Measurements from ENCODE around the gene RBBP7.

Gene RBBP7

DNA sequence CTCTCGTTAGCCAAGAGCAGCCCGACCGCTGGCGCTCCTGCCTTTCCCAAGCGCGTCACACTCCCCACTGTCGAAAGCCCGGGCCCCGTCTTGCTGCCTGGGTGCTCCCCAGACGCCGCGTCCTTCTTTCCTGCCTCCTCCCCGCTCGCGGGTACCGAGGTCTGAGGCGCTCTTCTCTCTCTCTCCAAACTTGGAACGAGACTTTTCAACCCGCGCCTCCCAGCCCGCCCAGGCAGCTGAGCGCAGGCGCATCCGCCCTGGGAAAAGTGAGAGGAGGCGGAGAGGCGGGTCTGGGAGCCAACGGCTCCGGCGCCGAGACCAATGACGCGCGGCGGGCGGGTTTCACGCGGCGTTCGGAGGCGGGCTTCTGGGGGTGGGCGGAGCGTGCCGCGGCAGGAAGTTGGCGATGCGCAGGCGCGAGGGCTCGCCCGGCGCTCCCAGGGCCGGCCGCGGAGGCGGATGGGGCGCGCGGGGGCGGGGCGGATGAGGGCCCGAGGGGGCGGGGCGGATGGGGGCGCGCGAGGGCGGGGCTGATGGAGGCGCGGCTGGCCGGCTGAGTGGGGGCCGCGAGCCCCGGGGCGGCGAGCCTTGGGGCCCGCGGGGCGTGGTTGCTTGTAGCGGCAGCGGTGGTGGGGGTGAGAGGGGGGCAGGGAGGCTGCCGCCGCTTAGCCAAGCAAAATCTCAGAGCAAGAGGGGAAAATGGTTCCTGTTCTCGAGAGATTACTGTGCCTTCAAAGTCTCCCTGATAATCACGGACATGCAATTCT is at the start of gene RBBP7:
Gene RBBP7, minus strand, starts transcription at position 268 of the 767 bp plus-strand sequence. CDS start 309 bp downstream, outside the sequence.
- peak; percentile 96 for DNase-seq (ENCODE audit: low spot score)
- peak within 1 kb of the TSS; percentile 80 to 91 for H3K27ac ChIP-seq
- TF ChIP-seq, protein P1, sequence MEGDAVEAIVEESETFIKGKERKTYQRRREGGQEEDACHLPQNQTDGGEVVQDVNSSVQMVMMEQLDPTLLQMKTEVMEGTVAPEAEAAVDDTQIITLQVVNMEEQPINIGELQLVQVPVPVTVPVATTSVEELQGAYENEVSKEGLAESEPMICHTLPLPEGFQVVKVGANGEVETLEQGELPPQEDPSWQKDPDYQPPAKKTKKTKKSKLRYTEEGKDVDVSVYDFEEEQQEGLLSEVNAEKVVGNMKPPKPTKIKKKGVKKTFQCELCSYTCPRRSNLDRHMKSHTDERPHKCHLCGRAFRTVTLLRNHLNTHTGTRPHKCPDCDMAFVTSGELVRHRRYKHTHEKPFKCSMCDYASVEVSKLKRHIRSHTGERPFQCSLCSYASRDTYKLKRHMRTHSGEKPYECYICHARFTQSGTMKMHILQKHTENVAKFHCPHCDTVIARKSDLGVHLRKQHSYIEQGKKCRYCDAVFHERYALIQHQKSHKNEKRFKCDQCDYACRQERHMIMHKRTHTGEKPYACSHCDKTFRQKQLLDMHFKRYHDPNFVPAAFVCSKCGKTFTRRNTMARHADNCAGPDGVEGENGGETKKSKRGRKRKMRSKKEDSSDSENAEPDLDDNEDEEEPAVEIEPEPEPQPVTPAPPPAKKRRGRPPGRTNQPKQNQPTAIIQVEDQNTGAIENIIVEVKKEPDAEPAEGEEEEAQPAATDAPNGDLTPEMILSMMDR (IDR thresholded peaks at IDR 0.05), result no peak
- H3K4me3 ChIP-seq, result peak within 1 kb of the TSS; percentile 76

DNA sequence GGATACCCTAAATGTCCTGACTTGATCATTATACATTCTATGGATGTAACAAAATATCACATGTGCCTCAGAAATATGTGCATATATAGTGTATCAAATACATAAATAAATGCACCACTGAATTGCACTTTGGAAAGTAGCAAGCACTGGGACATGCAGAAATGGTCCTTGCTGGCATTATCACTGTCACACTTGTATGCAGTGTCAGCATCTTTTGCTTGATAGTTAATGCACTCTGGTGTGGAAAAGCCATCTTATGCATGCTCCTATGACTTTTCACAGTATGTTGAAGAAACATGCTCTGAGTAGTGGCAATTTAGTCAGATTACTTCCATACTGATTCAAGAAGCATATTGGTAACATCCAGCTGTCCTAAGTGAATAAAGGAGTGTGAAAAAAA is 48.8 kb upstream of the RBBP7 start:
- no peak for DNase-seq (ENCODE audit: low spot score)
- TF ChIP-seq, protein P1 (IDR thresholded peaks at IDR 0.05), result no peak
- no peak overlapping the region for H3K4me3 ChIP-seq
- no peak overlapping the region for H3K27ac ChIP-seq

DNA sequence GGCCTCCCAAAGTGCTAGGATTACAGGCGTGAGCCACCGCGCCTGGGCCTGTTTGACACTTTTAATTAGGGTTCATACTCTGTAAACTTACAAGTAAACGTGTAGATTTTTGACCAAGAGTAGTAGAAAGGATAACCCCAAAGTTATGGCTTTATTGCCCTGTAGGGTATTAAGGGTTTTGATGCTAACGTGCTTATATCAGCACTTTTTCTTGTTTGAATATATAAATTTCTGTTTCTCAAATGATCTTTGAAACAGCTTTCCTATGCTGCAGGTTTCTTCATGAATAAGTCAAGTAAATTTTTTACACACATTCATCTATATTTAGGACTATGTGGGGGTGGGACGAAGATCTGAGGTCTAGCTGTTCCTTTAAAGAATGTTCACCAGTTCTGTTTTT is 47.0 kb upstream of the RBBP7 start:
- no peak for DNase-seq (ENCODE audit: low spot score)
- no peak overlapping the region for H3K4me3 ChIP-seq
- TF ChIP-seq, protein P1 (IDR thresholded peaks at IDR 0.05), result no peak

DNA sequence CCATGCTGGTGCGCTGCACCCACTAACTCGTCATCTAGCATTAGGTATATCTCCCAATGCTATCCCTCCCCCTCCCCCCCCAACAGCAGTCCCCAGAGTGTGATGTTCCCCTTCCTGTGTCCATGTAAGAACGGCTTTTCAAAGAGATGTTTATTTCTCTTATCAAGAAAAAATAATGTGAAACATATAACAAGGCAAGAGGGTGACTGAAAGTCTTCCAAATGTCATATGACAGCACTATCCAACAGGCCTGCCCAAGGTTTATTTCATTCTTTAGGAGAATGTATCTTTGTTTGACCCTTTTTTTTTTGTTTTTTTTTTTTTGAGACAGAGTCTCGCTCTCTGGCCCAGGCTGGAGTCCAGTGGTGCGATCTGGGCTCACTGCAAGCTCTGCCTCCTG is 46.4 kb upstream of the RBBP7 start:
- DNase-seq (ENCODE audit: low spot score), result no peak
- Histone ChIP-seq H3K27ac (no peak overlapping the region), H3K4me3 (no peak overlapping the region)
- TF ChIP-seq, protein P1 (IDR thresholded peaks at IDR 0.05), result no peak

More for the DNA sequence above, 47.0 kb upstream of the RBBP7 start:
- H3K27ac ChIP-seq, result no peak overlapping the region

DNA sequence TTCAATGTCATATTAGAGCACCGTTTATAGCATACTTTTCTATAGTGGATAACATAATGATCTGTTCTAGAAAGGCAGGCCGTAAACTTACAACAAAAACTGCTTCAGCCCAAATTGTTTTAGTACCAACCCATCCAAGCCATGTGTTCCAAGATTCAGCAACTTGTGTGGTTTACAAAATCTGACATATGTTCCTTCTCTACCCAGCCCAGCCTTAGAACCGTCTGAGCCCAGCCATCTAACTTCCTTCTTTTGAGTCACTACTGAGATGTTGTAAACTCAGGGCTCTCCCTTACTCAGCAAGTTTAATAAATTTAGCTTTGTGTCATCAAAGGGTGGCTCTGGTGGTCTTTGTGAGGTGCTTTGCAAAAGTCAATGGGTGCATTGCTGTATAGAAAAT is 43.9 kb upstream of the RBBP7 start:
- H3K27ac ChIP-seq, result no peak overlapping the region
- no peak for DNase-seq (ENCODE audit: low spot score)
- H3K4me3 ChIP-seq, result no peak overlapping the region
- TF ChIP-seq, protein P1 (IDR thresholded peaks at IDR 0.05), result no peak

DNA sequence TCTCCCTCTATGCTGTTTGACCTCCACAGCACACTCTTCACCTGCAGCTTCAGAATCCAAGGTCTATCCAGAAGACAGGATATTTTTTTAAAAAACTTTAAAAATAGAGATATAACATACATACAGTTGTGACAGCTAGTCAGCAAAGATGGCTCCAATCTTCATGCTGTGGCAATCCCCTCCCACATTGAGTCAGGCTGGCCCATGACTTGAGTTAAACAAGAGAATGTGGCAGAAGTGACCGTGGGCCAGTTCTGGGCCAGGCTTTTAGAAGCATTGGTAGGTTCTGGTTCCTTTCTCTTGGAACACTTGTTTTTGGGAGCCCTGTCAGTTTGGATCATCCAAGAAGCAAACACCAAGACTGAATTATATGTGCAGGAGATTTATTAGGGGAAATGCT is 40.2 kb upstream of the RBBP7 start:
- no peak overlapping the region for H3K27ac ChIP-seq
- DNase-seq (ENCODE audit: low spot score), result no peak

More for the DNA sequence above, 40.2 kb upstream of the RBBP7 start:
- H3K4me3 ChIP-seq, result no peak overlapping the region
- TF ChIP-seq, protein P1 (IDR thresholded peaks at IDR 0.05), result no peak

Measured in coronary artery (tissue), 2 donors.